Activated T-cell treated with anti-CD3 and anti-CD28 coated beads, Interleukin-2, amount 50 U/mL, for 24 hours (primary cell): ENCODE measurements around the gene NUDT21.
"Not testable (repeated sequence)": the region's sequence is repeated elsewhere in the genome, so short reads cannot be mapped to it uniquely, and the experiment has no call there.

ENCODE experiments used
- DNase-seq: peaks from one replicate; pipeline ENCODE4 v3.0.0-alpha.2; 2020
- H3K27ac Mint-ChIP-seq: 2 replicates; pipeline ENCODE4 v1.8.0; 2020; ENCODE audit warnings: mild to moderate bottlenecking, mixed read lengths
- H3K27me3 Mint-ChIP-seq: 2 replicates; pipeline ENCODE4 v1.8.0; 2020; ENCODE audit warnings: mixed read lengths
- H3K36me3 Mint-ChIP-seq: 2 replicates; pipeline ENCODE4 v1.8.0; 2020; ENCODE audit warnings: low read depth, mixed read lengths
- H3K4me1 Mint-ChIP-seq: 2 replicates; pipeline ENCODE4 v1.8.0; 2020; ENCODE audit warnings: low read depth, mixed read lengths
- H3K4me3 Mint-ChIP-seq: 2 replicates; pipeline ENCODE4 v1.8.0; 2020; ENCODE audit warnings: mild to moderate bottlenecking, moderate library complexity, mixed read lengths
- H3K9me3 Mint-ChIP-seq: 2 replicates; pipeline ENCODE4 v1.8.0; 2020; ENCODE audit warnings: mixed read lengths

Gene NUDT21

GRCh38 chr16:56415875-56416274, 35.3 kb downstream of the NUDT21 start:
- no peak for DNase-seq
- Mint-ChIP-seq H3K27me3 (no peaks in the 10 kb centered on the region), H3K36me3 (peaks cover 43% of the 10 kb centered on the region), H3K27ac (no peak overlapping the region), H3K4me3 (no peak overlapping the region), H3K4me1 (peaks cover 29% of the 10 kb centered on the region), H3K9me3 (no peaks in the 10 kb centered on the region)

GRCh38 chr16:56414366-56414765, 36.8 kb downstream of the NUDT21 start:
- Mint-ChIP-seq H3K9me3 (no peaks in the 10 kb centered on the region), H3K36me3 (peaks cover 58% of the 10 kb centered on the region), H3K27me3 (no peaks in the 10 kb centered on the region), H3K4me1 (peaks cover 20% of the 10 kb centered on the region), H3K4me3 (no peak overlapping the region), H3K27ac (no peak overlapping the region)
- DNase-seq: no peak

GRCh38 chr16:56413381-56413780, 37.8 kb downstream of the NUDT21 start:
- Mint-ChIP-seq H3K27ac (no peak overlapping the region), H3K4me1 (peaks cover 19% of the 10 kb centered on the region), H3K4me3 (no peak overlapping the region), H3K36me3 (peaks cover 65% of the 10 kb centered on the region), H3K27me3 (no peaks in the 10 kb centered on the region), H3K9me3 (no peaks in the 10 kb centered on the region)
- DNase-seq: no peak

- Mint-ChIP-seq H3K4me3 (no peak overlapping the region), H3K4me1 (peaks cover 15% of the 10 kb centered on the region), H3K27ac (no peak overlapping the region), H3K9me3 (no peaks in the 10 kb centered on the region), H3K36me3 (peaks cover 76% of the 10 kb centered on the region), H3K27me3 (no peaks in the 10 kb centered on the region)
- DNase-seq: no peak
Observed at GRCh38 chr16:56411624-56412023, 39.5 kb downstream of the NUDT21 start.

- H3K9me3 Mint-ChIP-seq: no peaks in the 10 kb centered on the region
- no peak overlapping the region for H3K4me3 Mint-ChIP-seq
- peaks cover 76% of the 10 kb centered on the region for H3K36me3 Mint-ChIP-seq
- DNase-seq: no peak
- H3K27ac Mint-ChIP-seq: no peak overlapping the region
- H3K4me1 Mint-ChIP-seq: peaks cover 14% of the 10 kb centered on the region
- H3K27me3 Mint-ChIP-seq: no peaks in the 10 kb centered on the region
Observed at GRCh38 chr16:56411123-56411522, 40.0 kb downstream of the NUDT21 start.

- peaks cover 84% of the 10 kb centered on the region for H3K36me3 Mint-ChIP-seq
- H3K4me3 Mint-ChIP-seq: no peak overlapping the region
- H3K27ac Mint-ChIP-seq: no peak overlapping the region
- no peaks in the 10 kb centered on the region for H3K9me3 Mint-ChIP-seq
- DNase-seq: no peak
- H3K27me3 Mint-ChIP-seq: no peaks in the 10 kb centered on the region
- H3K4me1 Mint-ChIP-seq: peaks cover 3% of the 10 kb centered on the region
Observed at GRCh38 chr16:56409195-56409594, 41.9 kb downstream of the NUDT21 start.

GRCh38 chr16:56408379-56409098, 42.6 kb downstream of the NUDT21 start:
- no peak overlapping the region for H3K4me3 Mint-ChIP-seq
- no peak overlapping the region for H3K27ac Mint-ChIP-seq
- no peaks in the 10 kb centered on the region for H3K27me3 Mint-ChIP-seq
- no peaks in the 10 kb centered on the region for H3K9me3 Mint-ChIP-seq
- peaks cover 2% of the 10 kb centered on the region for H3K4me1 Mint-ChIP-seq
- peaks cover 82% of the 10 kb centered on the region for H3K36me3 Mint-ChIP-seq
- no peak for DNase-seq

GRCh38 chr16:56405977-56406672, 45.0 kb downstream of the NUDT21 start:
- Mint-ChIP-seq H3K4me3 (no peak overlapping the region), H3K27me3 (no peaks in the 10 kb centered on the region), H3K36me3 (peaks cover 76% of the 10 kb centered on the region), H3K27ac (no peak overlapping the region), H3K4me1 (no peaks in the 10 kb centered on the region), H3K9me3 (no peaks in the 10 kb centered on the region)
- no peak for DNase-seq

GRCh38 chr16:56401482-56401881, 49.6 kb downstream of the NUDT21 start:
- H3K36me3 Mint-ChIP-seq: peaks cover 70% of the 10 kb centered on the region
- H3K27ac Mint-ChIP-seq: no peak overlapping the region
- peaks cover 3% of the 10 kb centered on the region for H3K4me1 Mint-ChIP-seq
- H3K4me3 Mint-ChIP-seq: no peak overlapping the region
- H3K9me3 Mint-ChIP-seq: no peaks in the 10 kb centered on the region
- no peaks in the 10 kb centered on the region for H3K27me3 Mint-ChIP-seq
- no peak for DNase-seq

GRCh38 chr16:56400458-56400857, 50.7 kb downstream of the NUDT21 start:
- H3K4me3 Mint-ChIP-seq: no peak overlapping the region
- peaks cover 4% of the 10 kb centered on the region for H3K4me1 Mint-ChIP-seq
- no peak overlapping the region for H3K27ac Mint-ChIP-seq
- no peak for DNase-seq
- H3K36me3 Mint-ChIP-seq: peaks cover 77% of the 10 kb centered on the region
- H3K9me3 Mint-ChIP-seq: no peaks in the 10 kb centered on the region
- no peaks in the 10 kb centered on the region for H3K27me3 Mint-ChIP-seq

GRCh38 chr16:56399486-56399885, 51.6 kb downstream of the NUDT21 start:
- no peak overlapping the region for H3K4me3 Mint-ChIP-seq
- H3K4me1 Mint-ChIP-seq: peaks cover 4% of the 10 kb centered on the region
- H3K36me3 Mint-ChIP-seq: peaks cover 74% of the 10 kb centered on the region
- H3K27ac Mint-ChIP-seq: no peak overlapping the region
- no peaks in the 10 kb centered on the region for H3K9me3 Mint-ChIP-seq
- no peak for DNase-seq
- H3K27me3 Mint-ChIP-seq: no peaks in the 10 kb centered on the region

- H3K36me3 Mint-ChIP-seq: peaks cover 72% of the 10 kb centered on the region
- DNase-seq: no peak
- peaks cover 4% of the 10 kb centered on the region for H3K4me1 Mint-ChIP-seq
- no peaks in the 10 kb centered on the region for H3K9me3 Mint-ChIP-seq
- no peak overlapping the region for H3K4me3 Mint-ChIP-seq
- no peak overlapping the region for H3K27ac Mint-ChIP-seq
- no peaks in the 10 kb centered on the region for H3K27me3 Mint-ChIP-seq
Observed at GRCh38 chr16:56399047-56399446, 52.1 kb downstream of the NUDT21 start.

- not testable (repeated sequence) for H3K27me3 Mint-ChIP-seq, H3K9me3 Mint-ChIP-seq, H3K27ac Mint-ChIP-seq, H3K4me1 Mint-ChIP-seq, H3K4me3 Mint-ChIP-seq, DNase-seq
- H3K36me3 Mint-ChIP-seq: peaks cover 79% of the 10 kb centered on the region
Observed at GRCh38 chr16:56396724-56397123, 54.4 kb downstream of the NUDT21 start.

GRCh38 chr16:56389554-56389953, 61.6 kb downstream of the NUDT21 start:
- Mint-ChIP-seq H3K9me3 (no peaks in the 10 kb centered on the region), H3K27me3 (no peaks in the 10 kb centered on the region), H3K4me3 (no peak overlapping the region), H3K36me3 (peaks cover 91% of the 10 kb centered on the region), H3K4me1 (peaks cover 5% of the 10 kb centered on the region), H3K27ac (no peak overlapping the region)
- no peak for DNase-seq

- peaks cover 6% of the 10 kb centered on the region for H3K9me3 Mint-ChIP-seq
- no peak overlapping the region for H3K27ac Mint-ChIP-seq
- H3K4me3 Mint-ChIP-seq: no peak overlapping the region
- H3K27me3 Mint-ChIP-seq: no peaks in the 10 kb centered on the region
- no peaks in the 10 kb centered on the region for H3K4me1 Mint-ChIP-seq
- peaks cover 95% of the 10 kb centered on the region for H3K36me3 Mint-ChIP-seq
- DNase-seq: no peak
Observed at GRCh38 chr16:56388209-56388608, 62.9 kb downstream of the NUDT21 start.
